IMR-90 (cell line): ENCODE results near the gene MFSD2A. TPM values are rescaled to one million over a fixed set of nuclear protein-coding genes. Genes with fewer than 3 reads are reported as not detected.

Experiments used
- ATAC-seq: fragments of 200-7000 bp; cut with Tn5 transposase; 2 replicates; pipeline ENCODE4 v1.9.1; 2020; ENCODE audit warnings: low read depth, mild to moderate bottlenecking, moderate library complexity
- BruUV-seq: library from RNA; stranded (reverse); fragments of 400-500 nt; replicated peaks from 2 replicates; lab custom pipeline; 2021; lab: Mats Ljungman, UMichigan
- CTCF ChIA-PET: fragments of 300-600 bp; formaldehyde crosslinking; extraction: SDS; loops from one replicate; lab custom pipeline; 2021; ENCODE audit warnings: antibody characterized with exemption; lab: Yijun Ruan, JAX
- POLR2A ChIA-PET: fragments of 300-600 bp; sonication (Branson Sonifier 250); formaldehyde crosslinking; loops from one replicate; lab custom pipeline; 2022; ENCODE audit warnings: antibody characterized with exemption; ENCODE audit not compliant: unreplicated experiment; lab: Charles Lee
- DNase-seq: peaks from one replicate; pipeline ENCODE4 v3.0.0; 2013
- H2AFZ ChIP-seq: replicated peaks from 2 replicates; pipeline ENCODE3; 2013; ENCODE audit warnings: low read length, mild to moderate bottlenecking; ENCODE audit not compliant: poor library complexity
- H2AK5ac ChIP-seq: 2 replicates; pipeline ENCODE4 v1.6.1; 2013; ENCODE audit warnings: low read depth, low read length, inconsistent platforms
- H2AK9ac ChIP-seq: replicated peaks from 2 replicates; pipeline ENCODE3; 2013; ENCODE audit warnings: mild to moderate bottlenecking, low read depth, low read length, moderate library complexity; ENCODE audit not compliant: poor library complexity
- H2BK120ac ChIP-seq: 2 replicates; pipeline ENCODE4 v1.6.1; 2013; ENCODE audit warnings: low read depth, low read length, inconsistent platforms
- H2BK15ac ChIP-seq: 3 replicates; pipeline ENCODE4 v1.6.1; 2013; ENCODE audit warnings: low read depth, low read length, inconsistent platforms
- H2BK20ac ChIP-seq: 2 replicates; pipeline ENCODE4 v1.6.1; 2013; ENCODE audit warnings: low read depth, mild to moderate bottlenecking, inconsistent platforms, low read length, moderate library complexity
- H2BK5ac ChIP-seq: 2 replicates; pipeline ENCODE4 v1.6.1; 2013; ENCODE audit warnings: mild to moderate bottlenecking, low read depth, low read length, inconsistent platforms; ENCODE audit not compliant: poor library complexity, severe bottlenecking
- H3K14ac ChIP-seq: replicated peaks from 2 replicates; pipeline ENCODE4 v1.6.1; 2013; ENCODE audit warnings: low read depth, low read length, inconsistent platforms
- H3K18ac ChIP-seq: 2 replicates; pipeline ENCODE4 v1.6.1; 2013; ENCODE audit warnings: low read depth, low read length, control low read depth
- H3K23ac ChIP-seq: 2 replicates; pipeline ENCODE4 v1.6.1; 2013; ENCODE audit warnings: low read depth, low read length, inconsistent platforms
- H3K27ac ChIP-seq: 2 replicates; pipeline ENCODE4 v1.5.1; 2013; ENCODE audit warnings: mild to moderate bottlenecking, control low read depth, low read length; ENCODE audit not compliant: insufficient read depth
- H3K27me3 ChIP-seq: 2 replicates; pipeline ENCODE4 v1.6.1; 2013; ENCODE audit warnings: low read length; ENCODE audit not compliant: control insufficient read depth, insufficient read depth
- H3K36me3 ChIP-seq: 2 replicates; pipeline ENCODE4 v1.6.1; 2013; ENCODE audit warnings: low read length, mixed read lengths; ENCODE audit not compliant: control insufficient read depth, insufficient read depth
- H3K4ac ChIP-seq: 2 replicates; pipeline ENCODE4 v1.6.1; 2013; ENCODE audit warnings: low read depth, low read length, inconsistent platforms
- H3K4me1 ChIP-seq: 2 replicates; pipeline ENCODE4 v1.6.1; 2013; ENCODE audit warnings: low read length, mixed read lengths; ENCODE audit not compliant: control insufficient read depth, insufficient read depth
- H3K4me2 ChIP-seq: 2 replicates; pipeline ENCODE4 v1.6.1; 2013; ENCODE audit warnings: low read depth, mild to moderate bottlenecking, control low read depth, low read length, moderate library complexity
- H3K4me3 ChIP-seq: 2 replicates; pipeline ENCODE4 v1.5.1; 2013; ENCODE audit warnings: low read depth, mild to moderate bottlenecking, control low read depth, low read length, moderate library complexity; ENCODE audit not compliant: insufficient read depth
- H3K56ac ChIP-seq: 2 replicates; pipeline ENCODE4 v1.6.1; 2013; ENCODE audit warnings: low read length, inconsistent platforms; ENCODE audit not compliant: insufficient read depth; ENCODE audit errors: extremely low read depth
- H3K79me1 ChIP-seq, 2 experiments: 2 replicates each; pipeline ENCODE4 v1.6.1; 2013; ENCODE audit warnings: low read length in 2 of 2, inconsistent platforms in 1 of 2, low read depth in 1 of 2
- H3K9ac ChIP-seq: 2 replicates; pipeline ENCODE4 v1.6.1; 2013; ENCODE audit warnings: low read depth, low read length, control low read depth
- H3K9me1 ChIP-seq: 2 replicates; pipeline ENCODE4 v1.6.1; 2013; ENCODE audit warnings: low read length, inconsistent platforms; ENCODE audit not compliant: insufficient read depth
- H3K9me3 ChIP-seq: 2 replicates; pipeline ENCODE4 v1.6.1; 2013; ENCODE audit warnings: low read length; ENCODE audit not compliant: control insufficient read depth, insufficient read depth
- H4K20me1 ChIP-seq: 2 replicates; pipeline ENCODE4 v1.6.1; 2013; ENCODE audit warnings: low read length, inconsistent platforms; ENCODE audit not compliant: insufficient read depth
- H4K5ac ChIP-seq: 2 replicates; pipeline ENCODE4 v1.6.1; 2013; ENCODE audit warnings: mild to moderate bottlenecking, low read depth, low read length, control low read depth
- H4K8ac ChIP-seq, 2 experiments: 2 replicates each; pipeline ENCODE4 v1.6.1; 2013; ENCODE audit warnings: low read depth in 2 of 2, low read length in 2 of 2, control low read depth in 1 of 2, inconsistent platforms in 1 of 2
- H4K91ac ChIP-seq: 2 replicates; pipeline ENCODE4 v1.6.1; 2013; ENCODE audit warnings: low read depth, low read length, inconsistent platforms; ENCODE audit not compliant: insufficient read depth
- CEBPB ChIP-seq: IDR thresholded peaks from 2 replicates; pipeline ENCODE4 v1.6.1; 2012; ENCODE audit warnings: low read depth, low read length, improper control_type of control experiment
- CHD1 ChIP-seq: IDR thresholded peaks from 2 replicates; pipeline ENCODE4 v1.6.1; 2012; ENCODE audit warnings: low read depth, low read length, improper control_type of control experiment
- POLR2A ChIP-seq: IDR thresholded peaks from 2 replicates; pipeline ENCODE4 v1.6.1; 2012; ENCODE audit warnings: mild to moderate bottlenecking, low read depth, low read length
- RAD21 ChIP-seq: IDR thresholded peaks from 2 replicates; pipeline ENCODE4 v1.6.1; 2012; ENCODE audit warnings: low read length, improper control_type of control experiment
- SMC3 ChIP-seq: fragments of 150-350 bp; IDR thresholded peaks from 2 replicates; pipeline ENCODE4 v1.6.1; 2016; ENCODE audit warnings: low read depth, mild to moderate bottlenecking, antibody characterized with exemption, low read length, moderate library complexity
- WGBS, 2 experiments: methylation state at CpG; one replicate each; pipeline versions ENCODE4 v1.1.5 to v1.1.7; 2013; ENCODE audit warnings: missing lambda C conversion rate in 2 of 2; ENCODE audit not compliant: insufficient read length in 1 of 2; ENCODE audit errors: extremely low coverage in 2 of 2; 5-methylcytosine and 5-hydroxymethylcytosine counted together
- dilution Hi-C: fragments of 300-500 bp; cut with HindIII; formaldehyde crosslinking; loops from one replicate; pipeline ENCODE4 v1.14.3; 2018; ENCODE audit warnings: low sequenced_read_pairs; ENCODE audit not compliant: unreplicated experiment
- in situ Hi-C: fragments of 300-500 bp; cut with MboI; formaldehyde crosslinking; loops from 3 replicates; pipeline ENCODE4 v1.14.3; 2019; ENCODE audit warnings: low sequenced_read_pairs, inconsistent platforms, mixed read lengths
- intact Hi-C: fragments of 100-400 bp; cut with micrococcal nuclease; formaldehyde crosslinking; loops from 2 replicates; pipeline ENCODE4 v1.10.0; 2022
- polyA plus RNA-seq, 3 experiments: library from polyadenylated mRNA; depleted of rRNA; stranded (reverse); fragments of >200 nt; gene quantifications; 2 replicates each; pipeline ENCODE4 v1.2.3, GENCODE V29; 2012; ENCODE audit warnings: low replicate concordance in 1 of 3
- total RNA-seq: library from RNA; depleted of rRNA; stranded (reverse); fragments of >200 nt; gene quantifications from 2 replicates; pipeline ENCODE4 v1.2.3, GENCODE V29; 2012
- TF ChIP-seq, protein P1 (sequence below): fragments of 150-350 bp; IDR thresholded peaks from 2 replicates; pipeline ENCODE4 v1.6.1; 2016; ENCODE audit warnings: low read depth, mild to moderate bottlenecking, low read length, moderate library complexity, borderline replicate concordance
- TF ChIP-seq, protein P2 (sequence below): fragments of 150-350 bp; IDR thresholded peaks from 2 replicates; pipeline ENCODE4 v1.6.1; 2017; ENCODE audit warnings: mild to moderate bottlenecking, antibody characterized with exemption, low read length, low read depth

Gene MFSD2A
- total and polyA plus RNA-seq, 2 of the 4 experiments (the other 2 are of a cell fraction): 5.7 to 7.3 TPM

- Histone ChIP-seq H3K56ac (no peak overlapping the region), H3K23ac (peak overlapping the region; percentile 38; the same call in 1 of the 2 replicates), H3K4me3 (no peak overlapping the region), H2BK120ac (no peak overlapping the region), H4K20me1 (no peaks in the 10 kb centered on the region), H3K79me1 (no peaks in the 10 kb centered on the region), H2AK5ac (0 out of 2 replicates have a peak overlapping the region, but pooled peaks have one; percentile 8), H2AFZ (peak overlapping the region; percentile 43), H3K27me3 (peaks cover 11% of the 10 kb centered on the region; the same call in 1 of the 2 replicates), H4K91ac (no peak overlapping the region), H2BK5ac (no peak overlapping the region), H3K9ac (no peak overlapping the region), H3K9me3 (no peaks in the 10 kb centered on the region), H3K14ac (no peak overlapping the region), H2BK15ac (no peak overlapping the region), H3K27ac (no peak overlapping the region), H3K4ac (no peak overlapping the region), H3K4me2 (no peak overlapping the region), H3K4me1 (peaks cover 3% of the 10 kb centered on the region; the same call in 1 of the 2 replicates), H4K5ac (no peak overlapping the region), H3K18ac (no peak overlapping the region), H3K9me1 (peaks cover 4% of the 10 kb centered on the region; the same call in 1 of the 2 replicates), H2AK9ac (no peak overlapping the region), H4K8ac (no peak overlapping the region), H2BK20ac (no peak overlapping the region), H3K36me3 (no peaks in the 10 kb centered on the region)
- CTCF ChIA-PET: no interaction called here
- dilution Hi-C loops (no loop called here), in situ Hi-C loops (no loop called here), intact Hi-C loops (no loop called here)
- no peak for TF ChIP-seq CEBPB
- TF ChIP-seq, protein P1, sequence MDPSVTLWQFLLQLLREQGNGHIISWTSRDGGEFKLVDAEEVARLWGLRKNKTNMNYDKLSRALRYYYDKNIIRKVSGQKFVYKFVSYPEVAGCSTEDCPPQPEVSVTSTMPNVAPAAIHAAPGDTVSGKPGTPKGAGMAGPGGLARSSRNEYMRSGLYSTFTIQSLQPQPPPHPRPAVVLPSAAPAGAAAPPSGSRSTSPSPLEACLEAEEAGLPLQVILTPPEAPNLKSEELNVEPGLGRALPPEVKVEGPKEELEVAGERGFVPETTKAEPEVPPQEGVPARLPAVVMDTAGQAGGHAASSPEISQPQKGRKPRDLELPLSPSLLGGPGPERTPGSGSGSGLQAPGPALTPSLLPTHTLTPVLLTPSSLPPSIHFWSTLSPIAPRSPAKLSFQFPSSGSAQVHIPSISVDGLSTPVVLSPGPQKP: no peak
- TF ChIP-seq, protein P2, sequence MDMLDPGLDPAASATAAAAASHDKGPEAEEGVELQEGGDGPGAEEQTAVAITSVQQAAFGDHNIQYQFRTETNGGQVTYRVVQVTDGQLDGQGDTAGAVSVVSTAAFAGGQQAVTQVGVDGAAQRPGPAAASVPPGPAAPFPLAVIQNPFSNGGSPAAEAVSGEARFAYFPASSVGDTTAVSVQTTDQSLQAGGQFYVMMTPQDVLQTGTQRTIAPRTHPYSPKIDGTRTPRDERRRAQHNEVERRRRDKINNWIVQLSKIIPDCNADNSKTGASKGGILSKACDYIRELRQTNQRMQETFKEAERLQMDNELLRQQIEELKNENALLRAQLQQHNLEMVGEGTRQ: no peak
- TF ChIP-seq SMC3: no peak
- no peak for TF ChIP-seq RAD21
- TF ChIP-seq POLR2A: no peak
- no peak for TF ChIP-seq CHD1
- 89% methylated on average over 3 of the region's 3 CpGs; no CpG with 5 or more reads in 1 of the 2 experiments for WGBS, 2 experiments
- DNase-seq (no peak), ATAC-seq (no peak)
- POLR2A ChIA-PET: no interaction called here
- no TSS peak for BruUV-seq
Observed at GRCh38 chr1:39927538-39927937, 27.4 kb upstream of the MFSD2A start.
